Measurements from ENCODE around the gene TKTL2. TPM values are rescaled to one million over a fixed set of nuclear protein-coding genes. Genes with fewer than 3 reads are reported as not detected.
A peak's percentile ranks its signal among the peaks of the same experiment; 100 is the strongest.

The TKTL2 gene
- total RNA-seq, 4 donors from 2014 or later, result not detected

DNA sequence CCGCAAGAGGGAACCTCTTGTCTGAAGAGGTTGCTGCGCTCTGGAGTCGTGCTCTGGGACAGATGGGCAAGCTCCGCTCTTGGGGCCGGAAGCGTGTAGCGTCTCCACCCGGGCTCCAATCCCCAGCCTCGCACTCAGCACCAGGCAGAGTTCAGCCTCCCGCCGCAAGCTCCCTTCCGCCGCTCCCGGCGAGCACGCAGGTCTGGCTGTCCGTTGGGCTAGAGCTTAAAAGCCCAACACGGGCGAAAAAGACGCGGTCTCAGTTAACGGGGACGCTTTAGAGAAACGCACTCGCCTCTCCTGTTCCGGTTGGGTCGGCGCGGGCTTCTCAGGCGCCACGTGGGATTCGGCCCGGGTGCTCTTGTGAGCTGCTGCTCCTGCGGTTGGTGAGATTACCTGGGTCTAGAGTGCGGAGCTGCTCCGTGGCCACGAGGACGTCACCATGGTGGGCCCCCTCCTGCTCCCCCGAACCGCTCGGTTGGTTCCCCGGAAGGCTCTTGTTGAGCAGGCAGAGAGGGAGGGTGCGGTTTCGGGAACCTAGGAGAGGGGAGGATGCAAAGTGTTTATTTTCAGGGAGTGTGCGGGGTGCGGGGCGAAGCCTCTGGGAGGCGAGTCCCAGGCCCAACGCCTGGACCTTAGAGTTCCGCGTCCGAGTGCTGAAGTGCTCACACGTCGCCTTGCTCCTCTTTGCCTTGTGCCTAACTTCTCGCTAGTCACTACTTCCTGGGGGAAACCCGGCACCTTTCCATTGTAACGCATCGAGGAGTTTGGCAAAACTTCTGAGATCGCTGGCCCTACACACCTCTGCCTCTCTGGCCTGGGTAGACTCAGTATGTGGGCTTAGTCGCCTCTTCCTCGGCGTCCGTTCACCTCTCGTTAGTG lies 21.0 kb upstream of the TKTL2 start, which contains the start of gene TMA16:
Gene TMA16 (plus strand): TSS at position 331 of the 882 bp plus-strand sequence. CDS start 112 bp downstream, at position 443.
- H3K4me3 ChIP-seq (ENCODE audit: low read depth, poor library complexity, severe bottlenecking), result peak within 1 kb of the TSS; percentile 87
- intact Hi-C loops (cut with DNase I; ENCODE audit: low total_unique reads), result no loop called here
- 0 to 1% methylated on average over 47 to 63 of the region's 64 CpGs for WGBS, 2 donors
- DNase-seq (ENCODE audit: low spot score in 2 of 2), result peak; percentile 78 to 96
- no peak for TF ChIP-seq POLR2A (IDR thresholded peaks at IDR 0.05)
- TF ChIP-seq, protein P1, sequence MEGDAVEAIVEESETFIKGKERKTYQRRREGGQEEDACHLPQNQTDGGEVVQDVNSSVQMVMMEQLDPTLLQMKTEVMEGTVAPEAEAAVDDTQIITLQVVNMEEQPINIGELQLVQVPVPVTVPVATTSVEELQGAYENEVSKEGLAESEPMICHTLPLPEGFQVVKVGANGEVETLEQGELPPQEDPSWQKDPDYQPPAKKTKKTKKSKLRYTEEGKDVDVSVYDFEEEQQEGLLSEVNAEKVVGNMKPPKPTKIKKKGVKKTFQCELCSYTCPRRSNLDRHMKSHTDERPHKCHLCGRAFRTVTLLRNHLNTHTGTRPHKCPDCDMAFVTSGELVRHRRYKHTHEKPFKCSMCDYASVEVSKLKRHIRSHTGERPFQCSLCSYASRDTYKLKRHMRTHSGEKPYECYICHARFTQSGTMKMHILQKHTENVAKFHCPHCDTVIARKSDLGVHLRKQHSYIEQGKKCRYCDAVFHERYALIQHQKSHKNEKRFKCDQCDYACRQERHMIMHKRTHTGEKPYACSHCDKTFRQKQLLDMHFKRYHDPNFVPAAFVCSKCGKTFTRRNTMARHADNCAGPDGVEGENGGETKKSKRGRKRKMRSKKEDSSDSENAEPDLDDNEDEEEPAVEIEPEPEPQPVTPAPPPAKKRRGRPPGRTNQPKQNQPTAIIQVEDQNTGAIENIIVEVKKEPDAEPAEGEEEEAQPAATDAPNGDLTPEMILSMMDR (IDR thresholded peaks at IDR 0.05), result no peak

DNA sequence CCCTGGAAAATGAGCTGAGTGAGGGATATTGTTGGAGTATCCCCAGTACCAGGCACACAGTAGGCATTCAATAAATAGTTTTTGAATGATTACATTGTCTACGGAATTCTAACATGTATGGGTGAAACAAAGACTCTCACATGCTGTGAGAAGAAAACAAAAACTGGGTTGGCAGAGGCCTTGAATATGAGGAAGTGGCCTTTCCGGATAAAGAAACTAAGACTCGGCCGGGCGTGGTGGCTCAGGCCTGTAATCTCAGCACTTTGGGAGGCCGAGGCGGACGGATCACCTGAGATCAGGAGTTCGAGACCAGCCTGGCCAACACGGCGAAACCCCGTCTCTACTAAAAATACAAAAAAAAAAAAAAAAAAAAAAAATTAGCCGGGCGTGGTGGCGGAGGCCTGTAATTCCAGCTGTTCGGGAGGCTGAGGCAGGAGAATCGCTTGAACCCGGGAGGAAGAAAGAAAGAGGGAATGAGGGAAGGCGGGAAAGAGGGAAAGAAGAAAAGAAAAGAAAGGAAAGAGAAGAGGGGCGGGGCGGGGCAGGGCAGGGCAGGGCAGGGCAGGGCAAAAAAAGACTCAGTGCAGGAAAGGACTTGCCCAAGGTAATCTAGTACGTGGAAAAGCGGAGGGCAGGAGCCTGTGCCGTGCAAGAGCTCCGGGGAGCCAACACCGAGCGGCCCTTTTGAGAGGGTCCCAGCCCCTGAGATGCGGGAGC lies 20.2 kb upstream of the TKTL2 start:
- peak overlapping the region; percentile 87 for H3K4me3 ChIP-seq (ENCODE audit: low read depth, poor library complexity, severe bottlenecking)
- WGBS, 2 donors, result 42 to 47% methylated on average over 28 of the region's 28 CpGs
- intact Hi-C loops (cut with DNase I; ENCODE audit: low total_unique reads), result no loop called here
- TF ChIP-seq, protein P1 (IDR thresholded peaks at IDR 0.05), result no peak
- TF ChIP-seq POLR2A (IDR thresholded peaks at IDR 0.05), result no peak
- peak in 1 of 2 donors; percentile 86 for DNase-seq (ENCODE audit: low spot score in 2 of 2)

DNA sequence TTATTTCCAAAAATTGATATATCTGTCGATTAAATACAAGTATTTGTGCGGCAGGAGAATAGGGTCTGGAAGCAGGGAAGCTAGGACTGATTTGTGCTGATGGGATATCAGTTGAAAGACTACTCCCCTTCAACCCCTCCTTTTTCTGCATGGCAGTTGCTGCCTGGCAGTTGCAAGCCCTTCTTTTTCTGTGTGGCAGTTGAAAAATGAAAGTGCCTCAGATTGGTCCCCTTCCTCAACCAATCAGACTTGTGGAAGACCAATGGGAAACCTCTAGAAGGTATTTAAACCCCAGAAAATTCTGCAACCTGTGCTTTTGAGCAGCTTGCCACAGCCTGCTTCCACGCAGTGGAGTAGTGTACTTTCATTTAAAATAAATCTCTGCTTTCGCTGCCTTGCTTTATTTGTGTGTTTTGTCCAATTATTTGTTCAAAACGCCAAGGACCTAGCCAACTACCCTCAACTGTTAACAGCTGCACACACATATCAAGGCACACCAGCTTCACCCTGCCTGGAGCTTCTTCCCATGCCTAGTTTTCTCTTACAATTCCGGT lies 19.5 kb upstream of the TKTL2 start:
- intact Hi-C loops (cut with DNase I; ENCODE audit: low total_unique reads), result no loop called here
- WGBS, 2 donors, result 88 to 93% methylated on average over 6 of the region's 6 CpGs
- TF ChIP-seq POLR2A (IDR thresholded peaks at IDR 0.05), result no peak
- H3K4me3 ChIP-seq (ENCODE audit: low read depth, poor library complexity, severe bottlenecking), result no peak overlapping the region
- DNase-seq (ENCODE audit: low spot score in 2 of 2), result no peak

DNA sequence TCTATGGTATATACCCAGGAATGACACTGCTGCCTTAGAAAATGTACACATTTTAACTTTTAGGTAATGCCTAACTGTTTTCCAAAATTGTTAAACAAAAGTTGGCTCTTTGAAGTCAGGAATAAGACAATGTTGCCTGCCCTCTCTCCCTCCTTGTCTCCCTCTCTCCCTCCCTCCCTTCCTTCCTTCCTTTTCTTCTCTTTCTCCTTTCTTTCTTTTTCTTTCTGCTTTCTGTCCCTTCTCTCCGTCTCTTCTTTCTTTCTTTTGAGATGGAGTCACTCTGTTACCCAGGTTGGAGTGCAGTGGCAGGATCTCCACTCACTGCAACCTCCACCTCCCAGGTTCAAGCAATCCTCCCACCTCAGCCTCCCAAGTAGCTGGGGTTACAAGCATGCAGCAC lies 16.4 kb upstream of the TKTL2 start:
- no peak for DNase-seq (ENCODE audit: low spot score in 2 of 2)
- no peak overlapping the region for H3K4me3 ChIP-seq (ENCODE audit: low read depth, poor library complexity, severe bottlenecking)
- TF ChIP-seq, protein P1 (IDR thresholded peaks at IDR 0.05), result no peak
- no peak for TF ChIP-seq POLR2A (IDR thresholded peaks at IDR 0.05)
- intact Hi-C loops (cut with DNase I; ENCODE audit: low total_unique reads), result no loop called here
- 64 to 76% methylated on average over 1 of the region's 1 CpG for WGBS, 2 donors

DNA sequence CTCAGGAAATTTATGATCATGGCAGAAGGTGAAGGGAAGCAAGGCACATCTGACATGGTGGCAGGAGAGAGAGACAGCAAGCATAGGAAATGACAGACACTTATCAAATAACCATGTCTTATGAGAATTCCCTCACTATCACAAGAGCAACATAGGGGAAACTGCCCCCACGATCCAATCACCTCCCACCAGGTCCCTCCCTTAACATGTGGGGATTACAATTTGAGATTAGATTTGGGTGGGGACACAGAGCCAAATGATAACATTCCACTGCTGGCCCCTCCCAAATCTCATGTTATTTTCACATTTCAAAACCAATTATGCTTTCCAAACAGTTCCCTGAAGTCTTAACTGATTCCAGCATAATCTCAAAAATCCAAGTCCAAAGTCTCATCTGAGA lies 12.8 kb upstream of the TKTL2 start:
- DNase-seq (ENCODE audit: low spot score in 2 of 2), result no peak
- 70 to 77% methylated on average over 1 of the region's 1 CpG for WGBS, 2 donors
- no peak overlapping the region for H3K4me3 ChIP-seq (ENCODE audit: low read depth, poor library complexity, severe bottlenecking)
- TF ChIP-seq, protein P1 (IDR thresholded peaks at IDR 0.05), result no peak
- TF ChIP-seq POLR2A (IDR thresholded peaks at IDR 0.05), result no peak
- intact Hi-C loops (cut with DNase I; ENCODE audit: low total_unique reads), result no loop called here

DNA sequence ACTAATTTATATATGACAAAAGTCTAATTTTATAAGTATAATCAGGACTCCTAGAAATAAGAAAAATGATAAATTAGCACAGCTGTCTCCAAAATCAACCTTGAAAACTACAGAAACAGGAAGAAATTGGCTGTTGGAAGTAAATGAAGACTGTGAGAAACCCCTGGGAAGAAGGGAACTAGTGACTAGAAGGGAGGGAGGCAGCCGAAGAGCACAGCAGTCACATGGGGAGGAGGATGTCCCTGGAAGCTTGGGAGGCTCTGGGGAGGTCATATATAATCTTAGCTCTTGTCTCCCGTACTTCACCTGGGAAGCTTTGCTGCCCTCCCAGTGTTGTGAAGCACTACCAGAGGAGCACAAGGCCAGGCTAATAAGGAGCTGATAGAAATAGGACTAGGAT lies 12.0 kb upstream of the TKTL2 start:
- H3K4me3 ChIP-seq (ENCODE audit: low read depth, poor library complexity, severe bottlenecking), result no peak overlapping the region
- no peak for DNase-seq (ENCODE audit: low spot score in 2 of 2)
- intact Hi-C loops (cut with DNase I; ENCODE audit: low total_unique reads), result no loop called here
- TF ChIP-seq POLR2A (IDR thresholded peaks at IDR 0.05), result no peak
- TF ChIP-seq, protein P1 (IDR thresholded peaks at IDR 0.05), result no peak
- WGBS, 2 donors, result 62 to 72% methylated on average over 2 of the region's 2 CpGs

Data from lower leg skin (tissue), 4 donors.